Thoracic aorta (tissue), 2 donors: ENCODE data around the gene CDK4. TPM values are rescaled to one million over a fixed set of nuclear protein-coding genes. Genes with fewer than 3 reads are reported as not detected.

Source experiments
- ATAC-seq: fragments of 150-250 bp; one replicate; pipeline ENCODE4 v1.8.0; 2017; ENCODE audit warnings: low read depth; ENCODE audit not compliant: insufficient number of reproducible peaks, low FRiP score
- DNase-seq: peaks from one replicate; pipeline ENCODE4 v3.0.0-alpha.2; 2020; ENCODE audit warnings: low spot score
- H3K27ac ChIP-seq, 2 donors: fragments of 200-600 bp; sonication (generic); 1 replicate in 1 of 2; 2 replicates in 1 of 2; pipeline ENCODE4 v1.5.1; 2016; ENCODE audit warnings: mild to moderate bottlenecking in 2 of 2, moderate library complexity in 2 of 2
- H3K27me3 ChIP-seq: fragments of 200-600 bp; sonication (generic); replicated peaks from 2 replicates; pipeline ENCODE4 v1.6.0; 2016; ENCODE audit warnings: mild to moderate bottlenecking; ENCODE audit not compliant: insufficient read depth
- H3K36me3 ChIP-seq: fragments of 200-600 bp; sonication (generic); one replicate; pipeline ENCODE4 v1.5.1; 2016
- H3K4me1 ChIP-seq, 2 donors: fragments of 200-600 bp; sonication (generic); 1 replicate in 1 of 2; 2 replicates in 1 of 2; pipeline versions ENCODE4 v1.5.1 to v1.6.0; 2016; ENCODE audit warnings: low read depth in 2 of 2, mild to moderate bottlenecking in 1 of 2; ENCODE audit not compliant: control insufficient read depth in 1 of 2
- H3K4me3 ChIP-seq: fragments of 200-600 bp; sonication (generic); 2 replicates; pipeline ENCODE4 v1.5.1; 2016; ENCODE audit warnings: mild to moderate bottlenecking
- H3K9me3 ChIP-seq: fragments of 200-600 bp; sonication (generic); 2 replicates; pipeline ENCODE4 v1.5.1; 2016
- total RNA-seq, 2 donors: library from RNA; depleted of rRNA; stranded (reverse); fragments of >200 nt; gene quantifications; one replicate each; pipeline versions ENCODE4 v1.1.0 to v1.2.3, GENCODE V29; 2016
- TF ChIP-seq, protein P1 (sequence below): fragments of 200-600 bp; sonication (generic); IDR thresholded peaks from one replicate; pipeline ENCODE4 v1.5.1; 2019; ENCODE audit warnings: antibody characterized with exemption

Gene CDK4
- total RNA-seq, 2 donors from 2014 or later = 52.3 to 72.8 TPM

DNA sequence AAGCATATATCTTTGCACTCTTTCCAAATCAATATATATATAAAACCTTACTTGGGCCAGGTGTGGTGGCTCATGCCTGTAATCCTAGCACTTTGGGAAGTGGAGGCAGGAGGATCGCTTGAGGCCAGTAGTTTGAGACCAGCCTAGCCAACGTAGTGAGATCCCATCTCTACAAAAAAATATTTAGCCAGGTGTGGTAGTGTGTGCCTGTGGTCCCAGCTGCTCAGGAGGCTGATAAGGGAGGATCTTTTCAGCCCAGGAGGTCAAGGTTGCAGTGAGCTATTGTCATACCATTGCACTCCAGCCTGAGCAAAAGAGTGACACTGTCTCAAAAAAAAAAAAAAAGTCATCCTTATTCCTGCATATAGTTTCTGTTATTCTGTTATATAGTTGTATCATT is 43.8 kb downstream of the CDK4 start:
- Histone ChIP-seq H3K4me3 (no peak overlapping the region), H3K4me1 (no peaks in the 10 kb centered on the region), H3K27ac (no peak overlapping the region), H3K36me3 (peaks cover 20% of the 10 kb centered on the region), H3K9me3 (no peaks in the 10 kb centered on the region), H3K27me3 (no peaks in the 10 kb centered on the region)
- DNase-seq = no peak
- TF ChIP-seq, protein P1, sequence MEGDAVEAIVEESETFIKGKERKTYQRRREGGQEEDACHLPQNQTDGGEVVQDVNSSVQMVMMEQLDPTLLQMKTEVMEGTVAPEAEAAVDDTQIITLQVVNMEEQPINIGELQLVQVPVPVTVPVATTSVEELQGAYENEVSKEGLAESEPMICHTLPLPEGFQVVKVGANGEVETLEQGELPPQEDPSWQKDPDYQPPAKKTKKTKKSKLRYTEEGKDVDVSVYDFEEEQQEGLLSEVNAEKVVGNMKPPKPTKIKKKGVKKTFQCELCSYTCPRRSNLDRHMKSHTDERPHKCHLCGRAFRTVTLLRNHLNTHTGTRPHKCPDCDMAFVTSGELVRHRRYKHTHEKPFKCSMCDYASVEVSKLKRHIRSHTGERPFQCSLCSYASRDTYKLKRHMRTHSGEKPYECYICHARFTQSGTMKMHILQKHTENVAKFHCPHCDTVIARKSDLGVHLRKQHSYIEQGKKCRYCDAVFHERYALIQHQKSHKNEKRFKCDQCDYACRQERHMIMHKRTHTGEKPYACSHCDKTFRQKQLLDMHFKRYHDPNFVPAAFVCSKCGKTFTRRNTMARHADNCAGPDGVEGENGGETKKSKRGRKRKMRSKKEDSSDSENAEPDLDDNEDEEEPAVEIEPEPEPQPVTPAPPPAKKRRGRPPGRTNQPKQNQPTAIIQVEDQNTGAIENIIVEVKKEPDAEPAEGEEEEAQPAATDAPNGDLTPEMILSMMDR = no peak
- no peak for ATAC-seq

DNA sequence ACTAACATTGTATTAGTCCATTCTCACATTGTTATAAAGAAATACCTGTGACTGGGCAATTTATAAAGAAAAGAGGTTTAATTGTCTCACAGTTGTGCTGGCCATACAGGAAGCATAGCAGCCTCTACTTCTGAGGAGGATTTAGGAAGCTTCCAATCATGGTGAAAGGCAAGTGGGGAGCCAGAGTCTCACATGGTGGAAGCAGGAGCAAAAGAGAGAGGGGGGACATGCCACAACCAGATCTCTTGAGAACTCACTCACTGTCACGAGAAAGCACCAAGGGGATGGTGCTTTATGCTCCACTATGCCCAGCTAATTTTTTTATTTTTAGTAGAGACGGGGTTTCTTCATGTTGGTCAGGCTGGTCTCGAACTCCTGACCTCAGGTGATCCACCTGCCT is 44.9 kb downstream of the CDK4 start:
- no peaks in the 10 kb centered on the region for H3K4me1 ChIP-seq
- TF ChIP-seq, protein P1 = no peak
- no peaks in the 10 kb centered on the region for H3K9me3 ChIP-seq
- no peak overlapping the region for H3K27ac ChIP-seq
- H3K27me3 ChIP-seq = no peaks in the 10 kb centered on the region
- ATAC-seq = no peak
- no peak overlapping the region for H3K4me3 ChIP-seq
- H3K36me3 ChIP-seq = peaks cover 12% of the 10 kb centered on the region
- DNase-seq = no peak

DNA sequence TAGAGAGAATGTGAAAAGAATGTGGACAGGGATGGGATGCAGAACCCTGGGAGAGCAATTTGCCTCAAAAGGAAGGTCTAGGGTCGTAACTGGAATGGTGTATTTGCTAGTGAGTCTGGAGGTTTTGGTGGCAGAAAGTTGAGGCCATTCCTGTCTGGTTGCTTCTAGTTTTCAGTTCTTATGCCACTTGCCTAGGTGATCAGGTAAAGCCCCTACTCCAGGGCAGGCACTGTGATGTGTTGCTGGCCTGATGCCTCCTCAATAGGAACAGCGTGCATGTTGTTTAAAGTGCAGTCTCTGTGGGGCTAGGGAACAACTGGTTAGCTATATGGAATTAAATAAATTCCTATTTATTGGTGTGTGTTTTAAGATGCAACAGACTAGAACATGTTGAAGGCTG is 51.8 kb downstream of the CDK4 start:
- Histone ChIP-seq H3K27me3 (no peaks in the 10 kb centered on the region), H3K36me3 (peaks cover 18% of the 10 kb centered on the region), H3K9me3 (no peaks in the 10 kb centered on the region), H3K27ac (no peak overlapping the region), H3K4me1 (peaks cover 0 to under 1% of the 10 kb centered on the region in 2 donors), H3K4me3 (no peak overlapping the region)
- DNase-seq (no peak), ATAC-seq (no peak)
- TF ChIP-seq, protein P1 = no peak

DNA sequence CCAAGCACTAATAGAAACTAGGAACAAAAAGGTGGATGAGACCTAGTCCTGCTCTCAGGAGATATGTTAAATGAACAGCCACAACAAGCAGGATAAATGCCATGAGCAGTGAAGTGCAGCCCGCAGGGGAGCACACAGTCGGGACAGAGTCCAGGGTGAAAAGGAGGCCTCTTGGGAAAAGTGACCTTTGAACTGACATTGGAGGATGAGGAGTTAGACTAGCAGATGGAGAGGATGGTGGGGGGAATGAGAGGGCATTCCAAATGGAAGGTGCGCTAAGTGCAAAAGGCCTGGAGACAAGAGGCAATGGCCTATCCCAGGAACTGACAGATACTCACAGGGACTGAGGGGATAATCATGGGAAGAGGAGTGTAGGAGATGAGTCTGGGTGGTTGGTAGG is 53.7 kb downstream of the CDK4 start:
- TF ChIP-seq, protein P1 = no peak
- H3K4me1 ChIP-seq = peaks cover 7 to 10% of the 10 kb centered on the region in 2 donors
- no peaks in the 10 kb centered on the region for H3K9me3 ChIP-seq
- no peak overlapping the region for H3K4me3 ChIP-seq
- H3K27ac ChIP-seq = no peak overlapping the region
- peaks cover 18% of the 10 kb centered on the region for H3K36me3 ChIP-seq
- H3K27me3 ChIP-seq = no peaks in the 10 kb centered on the region
- no peak for ATAC-seq
- DNase-seq = no peak

Other genes with a start within 250 kb of the CDK4 start
- 10 to 100 TPM; 35.5 to 39.6 TPM for gene DDIT3, start 231.8 kb downstream of the CDK4 start, total RNA-seq
- 10 to 100 TPM; 39.2 to 54.3 TPM for gene MBD6, start 229.5 kb downstream of the CDK4 start, total RNA-seq
- 100 to 1,000 TPM; 101 to 153 TPM for gene DCTN2, start 205.1 kb downstream of the CDK4 start, total RNA-seq
- 1 to 10 TPM in 1 of 2 donors, under 1 TPM in 1; 0.81 to 2.7 TPM for gene KIF5A, start 202.3 kb downstream of the CDK4 start, total RNA-seq
- gene PIP4K2C, start 161.1 kb downstream of the CDK4 start, total RNA-seq = 10 to 100 TPM; 33.4 to 39.9 TPM
- gene DTX3, start 147.5 kb downstream of the CDK4 start, total RNA-seq = 10 to 100 TPM; 37.9 to 55.1 TPM
- 10 to 100 TPM; 73.8 to 77.0 TPM for gene ARHGEF25, start 140.9 kb downstream of the CDK4 start, total RNA-seq
- 10 to 100 TPM in 1 of 2 donors, 1 to 10 TPM in 1; 4.0 to 11.0 TPM for gene B4GALNT1, start 119.1 kb downstream of the CDK4 start, total RNA-seq
- gene OS9, start 58.2 kb downstream of the CDK4 start, total RNA-seq = 100 to 1,000 TPM; 253 to 381 TPM
- gene AGAP2, start 13.6 kb downstream of the CDK4 start, total RNA-seq = 1 to 10 TPM; 1.2 to 3.5 TPM
- 100 to 1,000 TPM in 1 of 2 donors, 10 to 100 TPM in 1; 58.8 to 115 TPM for gene TSPAN31, start 7.3 kb downstream of the CDK4 start, total RNA-seq
- gene MARCHF9, start 2.8 kb upstream of the CDK4 start, total RNA-seq = 10 to 100 TPM in 1 of 2 donors, 1 to 10 TPM in 1; 8.8 to 11.2 TPM
- 1 to 10 TPM in 1 of 2 donors, under 1 TPM in 1; 0.81 to 2.2 TPM for gene CYP27B1, start 14.8 kb upstream of the CDK4 start, total RNA-seq
- gene METTL1, start 19.8 kb upstream of the CDK4 start, total RNA-seq = 10 to 100 TPM; 10.4 to 13.5 TPM
- gene EEF1AKMT3, start 20.3 kb upstream of the CDK4 start, total RNA-seq = 1 to 10 TPM; 7.0 to 9.7 TPM
- gene TSFM, start 30.5 kb upstream of the CDK4 start, total RNA-seq = 10 to 100 TPM; 15.4 to 19.3 TPM
- 10 to 100 TPM in 1 of 2 donors, 1 to 10 TPM in 1; 2.2 to 15.3 TPM for gene AVIL, start 66.4 kb upstream of the CDK4 start, total RNA-seq
- gene CTDSP2, start 94.4 kb upstream of the CDK4 start, total RNA-seq = 100 to 1,000 TPM; 170 to 222 TPM
- gene ATP23, start 189.3 kb upstream of the CDK4 start, total RNA-seq = 1 to 10 TPM; 4.4 to 7.4 TPM